Liver (tissue), 9 donors: ENCODE data around the gene RFPL2. TPM values are rescaled to one million over a fixed set of nuclear protein-coding genes. Genes with fewer than 3 reads are reported as not detected.

Experiments
- DNase-seq: peaks from one replicate; pipeline ENCODE4 v3.0.0-alpha.2; 2017; ENCODE audit warnings: low spot score
- H3K27ac ChIP-seq, 2 donors: one replicate each; pipeline ENCODE4 v1.7.0; 2013; ENCODE audit warnings: inconsistent platforms in 2 of 2, low read length in 2 of 2, control low read depth in 1 of 2, low read depth in 1 of 2, mild to moderate bottlenecking in 1 of 2
- H3K27me3 ChIP-seq, 4 donors: one replicate each; pipeline versions ENCODE4 v1.6.1 to v1.7.0; 2013; ENCODE audit warnings: low read length in 3 of 4, inconsistent platforms in 1 of 4, mild to moderate bottlenecking in 1 of 4, moderate library complexity in 1 of 4; ENCODE audit not compliant: control insufficient read depth in 4 of 4, insufficient read depth in 4 of 4
- H3K36me3 ChIP-seq, 4 donors: one replicate each; pipeline versions ENCODE4 v1.6.1 to v1.7.0; 2013; ENCODE audit warnings: low read length in 3 of 4, mild to moderate bottlenecking in 3 of 4, low read depth in 1 of 4, moderate library complexity in 1 of 4; ENCODE audit not compliant: control insufficient read depth in 4 of 4, insufficient read depth in 3 of 4
- H3K4me1 ChIP-seq, 4 donors: one replicate each; pipeline versions ENCODE4 v1.6.1 to v1.7.0; 2013; ENCODE audit warnings: low read length in 3 of 4, mild to moderate bottlenecking in 3 of 4, moderate library complexity in 1 of 4; ENCODE audit not compliant: control insufficient read depth in 4 of 4, insufficient read depth in 4 of 4
- H3K4me3 ChIP-seq, 3 donors: one replicate each; pipeline versions ENCODE4 v1.6.1 to v1.7.0; 2013; ENCODE audit warnings: low read length in 3 of 3, control low read depth in 1 of 3, low read depth in 1 of 3, mild to moderate bottlenecking in 1 of 3
- H3K9ac ChIP-seq, 2 donors: one replicate each; pipeline ENCODE4 v1.7.0; 2013; ENCODE audit warnings: low read length in 2 of 2, mild to moderate bottlenecking in 2 of 2, moderate library complexity in 2 of 2, control low read depth in 1 of 2, low read depth in 1 of 2
- H3K9me3 ChIP-seq, 4 donors: one replicate each; pipeline versions ENCODE4 v1.6.1 to v1.7.0; 2013; ENCODE audit warnings: low read length in 3 of 4; ENCODE audit not compliant: control insufficient read depth in 4 of 4
- ATF3 ChIP-seq: IDR thresholded peaks from 2 replicates; pipeline ENCODE4 v1.6.1; 2016; ENCODE audit warnings: antibody characterized with exemption
- EGR1 ChIP-seq, 2 donors: IDR thresholded peaks; 2 replicates each; pipeline ENCODE4 v1.6.1; 2016 to 2018; ENCODE audit warnings: antibody characterized with exemption in 2 of 2, low read depth in 2 of 2
- FOXA1 ChIP-seq: IDR thresholded peaks from 2 replicates; pipeline ENCODE4 v1.6.1; 2016; ENCODE audit warnings: antibody characterized with exemption
- FOXA2 ChIP-seq: IDR thresholded peaks from 2 replicates; pipeline ENCODE4 v1.6.1; 2016; ENCODE audit warnings: antibody characterized with exemption
- GABPA ChIP-seq, 2 donors: IDR thresholded peaks in 1 of 2; conservative IDR thresholded peaks in 1 of 2; 2 replicates each; pipeline ENCODE4 v1.6.1; 2016; ENCODE audit warnings: antibody characterized with exemption in 2 of 2, mild to moderate bottlenecking in 1 of 2, moderate library complexity in 1 of 2
- HNF4G ChIP-seq: IDR thresholded peaks from 2 replicates; pipeline ENCODE4 v1.6.1; 2016; ENCODE audit warnings: antibody characterized with exemption
- JUND ChIP-seq, 2 donors: IDR thresholded peaks; 2 replicates each; pipeline ENCODE4 v1.6.1; 2016; ENCODE audit warnings: antibody characterized with exemption in 2 of 2
- MAX ChIP-seq: IDR thresholded peaks from 2 replicates; pipeline ENCODE4 v1.6.1; 2016; ENCODE audit warnings: antibody characterized with exemption
- NR2F2 ChIP-seq: IDR thresholded peaks from 2 replicates; pipeline ENCODE4 v1.6.1; 2016; ENCODE audit warnings: antibody characterized with exemption
- RAD21 ChIP-seq, 2 donors: IDR thresholded peaks; 2 replicates each; pipeline ENCODE4 v1.6.1; 2016; ENCODE audit warnings: antibody characterized with exemption in 2 of 2, mild to moderate bottlenecking in 2 of 2
- REST ChIP-seq: IDR thresholded peaks from 2 replicates; pipeline ENCODE4 v1.6.1; 2016; ENCODE audit warnings: antibody characterized with exemption, mild to moderate bottlenecking
- RXRA ChIP-seq, 2 donors: IDR thresholded peaks; 2 replicates each; pipeline ENCODE4 v1.6.1; 2017 to 2018; ENCODE audit warnings: antibody characterized with exemption in 2 of 2, mild to moderate bottlenecking in 1 of 2
- SP1 ChIP-seq: IDR thresholded peaks from 2 replicates; pipeline ENCODE4 v1.6.1; 2018; ENCODE audit warnings: antibody characterized with exemption, mild to moderate bottlenecking
- TAF1 ChIP-seq: conservative IDR thresholded peaks from 2 replicates; pipeline ENCODE4 v1.6.1; 2016; ENCODE audit warnings: antibody characterized with exemption, mild to moderate bottlenecking
- YY1 ChIP-seq: IDR thresholded peaks from 2 replicates; pipeline ENCODE4 v1.6.1; 2016; ENCODE audit warnings: antibody characterized with exemption, mild to moderate bottlenecking
- ZBTB33 ChIP-seq: IDR thresholded peaks from 2 replicates; pipeline ENCODE4 v1.6.1; 2016; ENCODE audit warnings: antibody characterized with exemption
- WGBS: extraction: QIAGEN DNeasy Blood & Tissue Kit; methylation state at CpG from one replicate; pipeline ENCODE4 v1.1.7; 2013; 5-methylcytosine and 5-hydroxymethylcytosine counted together
- polyA plus RNA-seq, 2 donors: library from polyadenylated mRNA; stranded (reverse) in 1 of 2; unstranded in 1 of 2; fragments of 200-250 nt in 1 of 2; fragments of >200 nt in 1 of 2; fragmentation: Nextera tagmentation in 1 of 2; extraction: Ambion mirVana in 1 of 2; gene quantifications; one replicate each; pipeline versions ENCODE4 v1.2.1 to v1.2.3, GENCODE V29; 2013 to 2015
- total RNA-seq, 2 donors: library from RNA; depleted of rRNA; stranded (reverse); fragments of >200 nt; gene quantifications; one replicate each; pipeline ENCODE4 v1.2.3, GENCODE V29; 2014
- donor health status: healthy.
- donor health status: healthy.
- donor health status: healthy.
- donor health status: healthy.
- donor health status: healthy.

RFPL2 gene
- total and polyA plus RNA-seq, 4 donors = under 0.01 to 0.98 (median 0.07) TPM; not detected in 1

GRCh38 chr22:32177221-32177765, 27.6 kb downstream of the RFPL2 start:
- peaks cover 2 to 6% (median 4%) of the 10 kb centered on the region in 4 donors for H3K4me1 ChIP-seq
- WGBS = 90% methylated on average over 8 of the region's 8 CpGs
- H3K36me3 ChIP-seq = no peaks in the 10 kb centered on the region
- H3K4me3 ChIP-seq = no peak overlapping the region
- H3K9ac ChIP-seq = no peak overlapping the region
- DNase-seq = no peak
- TF ChIP-seq REST = no peak
- no peak for TF ChIP-seq GABPA (IDR thresholded peaks at IDR 0.05 in 1 of 2, conservative IDR thresholded peaks at IDR 0.05 in 1 of 2)
- TF ChIP-seq RXRA (IDR thresholded peaks at IDR 0.05) = no peak
- no peak for TF ChIP-seq RAD21 (IDR thresholded peaks at IDR 0.05)
- TF ChIP-seq HNF4G = no peak
- TF ChIP-seq ATF3 = no peak
- no peak for TF ChIP-seq FOXA1
- TF ChIP-seq ZBTB33 = no peak
- TF ChIP-seq EGR1 (IDR thresholded peaks at IDR 0.05; ENCODE audit: low read depth in 2 of 2) = no peak
- TF ChIP-seq FOXA2 = no peak
- TF ChIP-seq MAX = no peak
- no peak for TF ChIP-seq SP1
- TF ChIP-seq YY1 = no peak
- no peak for TF ChIP-seq JUND (IDR thresholded peaks at IDR 0.05)
- H3K27me3 ChIP-seq = peaks cover 0 to 14% (median 3%) of the 10 kb centered on the region in 4 donors
- no peak overlapping the region for H3K27ac ChIP-seq
- peaks cover 0 to 5% (median 0%) of the 10 kb centered on the region in 4 donors for H3K9me3 ChIP-seq

- no peak overlapping the region for H3K27ac ChIP-seq
- H3K9ac ChIP-seq = no peak overlapping the region
- no peak for DNase-seq
- peaks cover 0 to 5% (median 0%) of the 10 kb centered on the region in 4 donors for H3K9me3 ChIP-seq
- H3K27me3 ChIP-seq = peaks cover 0 to 14% (median 3%) of the 10 kb centered on the region in 4 donors
- no peaks in the 10 kb centered on the region for H3K36me3 ChIP-seq
- 7% methylated on average over 73 of the region's 73 CpGs for WGBS
- peak overlapping the region in 1 of 3 donors; percentile 12 for H3K4me3 ChIP-seq
- H3K4me1 ChIP-seq = peaks cover 2 to 6% (median 4%) of the 10 kb centered on the region in 4 donors
- TF ChIP-seq TAF1 (no peak), REST (no peak), EGR1 (IDR thresholded peaks at IDR 0.05; ENCODE audit: low read depth in 2 of 2) (no peak), JUND (IDR thresholded peaks at IDR 0.05) (no peak), FOXA1 (no peak), ATF3 (no peak), SP1 (no peak), ZBTB33 (no peak), RXRA (IDR thresholded peaks at IDR 0.05) (no peak), RAD21 (IDR thresholded peaks at IDR 0.05) (no peak), FOXA2 (no peak), YY1 (no peak), NR2F2 (no peak)
These were observed 28.9 kb downstream of the RFPL2 start for GRCh38 chr22:32175683-32176644.
